Upper lobe of left lung (tissue), 4 donors: ENCODE measurements around the gene DPP6.

Experiments
- CTCF ChIP-seq, 6 experiments: fragments of 450-650 bp in 4 of 6; fragments of 200-600 bp in 2 of 6; sonication (generic) in 2 of 6; IDR thresholded peaks; one replicate each; pipeline ENCODE4 v1.5.1; 2016 to 2019; ENCODE audit warnings: antibody characterized with exemption in 6 of 6
- EP300 ChIP-seq, 4 donors: sonication (generic); formaldehyde crosslinking; IDR thresholded peaks; one replicate each; pipeline ENCODE4 v1.5.1; 2017; ENCODE audit warnings: antibody characterized with exemption in 4 of 4, control low read depth in 2 of 4
- POLR2A ChIP-seq, 4 donors: fragments of 450-650 bp; IDR thresholded peaks; one replicate each; pipeline ENCODE4 v1.5.1; 2016 to 2017; ENCODE audit warnings: antibody characterized with exemption in 4 of 4, mild to moderate bottlenecking in 2 of 4

DNA sequence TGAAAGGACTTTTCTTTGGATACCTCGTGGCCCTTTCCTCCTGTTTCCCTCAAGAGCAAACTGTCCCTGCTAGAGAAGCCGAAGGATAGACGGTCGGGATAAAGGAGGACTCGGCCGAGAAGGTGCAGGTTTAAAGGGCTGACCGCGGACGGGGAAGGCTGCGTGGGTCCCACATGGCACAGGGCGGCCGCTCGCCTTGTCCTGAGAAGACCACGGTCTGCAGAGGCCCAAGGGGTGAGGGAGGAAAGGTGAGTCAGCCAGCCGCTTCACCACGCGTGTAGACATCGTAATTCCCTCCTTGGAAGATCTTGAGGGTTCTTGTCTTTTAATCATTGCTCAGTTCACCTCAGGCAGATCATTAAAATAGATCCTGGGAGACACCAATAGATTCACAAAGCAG is 253.8 kb downstream of the DPP6 start:
- TF ChIP-seq CTCF (IDR thresholded peaks at IDR 0.05) (no peak), POLR2A (IDR thresholded peaks at IDR 0.05) (no peak), EP300 (IDR thresholded peaks at IDR 0.05) (no peak)
